Effector CD8-positive, alpha-beta T cell (primary cell): ENCODE measurements around the gene DRD5.

Experiments used
- DNase-seq: peaks from one replicate; lab custom pipeline; 2025; lab: John Stamatoyannopoulos, UW

DRD5 gene

GRCh38 chr4:9816285-9816684 is 34.9 kb downstream of the DRD5 start:
- DNase-seq = no peak

- no peak for DNase-seq
Measured at GRCh38 chr4:9820343-9820742, 38.9 kb downstream of the DRD5 start.

- DNase-seq = no peak
Measured at GRCh38 chr4:9825049-9825448, 43.6 kb downstream of the DRD5 start.

GRCh38 chr4:9826551-9826950 is 45.1 kb downstream of the DRD5 start:
- DNase-seq = no peak

GRCh38 chr4:9832640-9833039 is 51.2 kb downstream of the DRD5 start:
- DNase-seq = no peak

GRCh38 chr4:9833421-9833820 is 52.0 kb downstream of the DRD5 start:
- no peak for DNase-seq
